ENCODE results near the gene MEF2A. TPM values are rescaled to one million over a fixed set of nuclear protein-coding genes. Genes with fewer than 3 reads are reported as not detected.

The MEF2A gene
- total and polyA plus RNA-seq, 10 of the 15 experiments (the other 5 are each of a cell fraction or from before 2014, with no cell fraction given) = 7.2 to 46.7 (median 35.9) TPM

GRCh38 chr15:99644913-99645542 lies 79.2 kb downstream of the MEF2A start:
- no peak for FAIRE-seq
- H3K9me3 ChIP-seq (replicated peaks; ENCODE audit: control insufficient read depth, insufficient read depth, low read length) = peaks cover 17% of the 10 kb centered on the region; the same call in 2 of the 3 replicates
- no peaks in the 10 kb centered on the region for H3K4me1 ChIP-seq (ENCODE audit: control insufficient read depth, insufficient read depth, low read length)
- H3K79me2 ChIP-seq (ENCODE audit: control insufficient read depth, insufficient read depth, low read length) = peaks cover 3% of the 10 kb centered on the region
- ChIA-PET RAD21 (ENCODE audit: unreplicated experiment) (no interaction called here), CTCF (no interaction called here), POLR2A (no interaction called here), SMC1A (ENCODE audit: uncharacterized antibody, unreplicated experiment) (interaction anchor here (0.9 kb wide), 1 partner anchor 36 kb away, joined by 5 read pairs; no protein-coding TSS in a partner anchor)
- no peak overlapping the region for H3K27ac ChIP-seq (ENCODE audit: control insufficient read depth, insufficient read depth)
- in situ Hi-C loops (cut with MboI) = no loop called here
- peaks cover 3 to 19% of the 10 kb centered on the region in 2 experiments for H3K36me3 ChIP-seq (ENCODE audit: control insufficient read depth in 2 of 2, insufficient read depth in 2 of 2, low read length in 1 of 2)
- H3K4me3 ChIP-seq = no peak overlapping the region
- BruUV-seq (replicated peaks) = TSS peak; percentile 17
- no peaks in the 10 kb centered on the region for H3K27me3 ChIP-seq (replicated peaks in 1 of 2; ENCODE audit: control insufficient read depth in 2 of 2, insufficient read depth in 2 of 2, low read length in 1 of 2)
- no peak for TF ChIP-seq KDM1A (IDR thresholded peaks at IDR 0.05; ENCODE audit: borderline replicate concordance)
- TF ChIP-seq TAF1 (IDR thresholded peaks at IDR 0.05; ENCODE audit: borderline replicate concordance, low read depth, low read length) = no peak
- no peak for TF ChIP-seq FOXM1 (IDR thresholded peaks at IDR 0.05; ENCODE audit: low read depth, low read length)
- TF ChIP-seq MTA2 (IDR thresholded peaks at IDR 0.05; ENCODE audit: low read depth) = no peak
- TF ChIP-seq KLF5 (IDR thresholded peaks at IDR 0.05; ENCODE audit: partially characterized antibody) = no peak
- no peak for TF ChIP-seq SIX5 (IDR thresholded peaks at IDR 0.05; ENCODE audit: low read depth, low read length, severe bottlenecking)
- TF ChIP-seq CHD2 (IDR thresholded peaks at IDR 0.05; ENCODE audit: borderline replicate concordance, low read depth, low read length) = no peak
- no peak for TF ChIP-seq STAT3 (IDR thresholded peaks at IDR 0.05; ENCODE audit: low read depth, low read length)
- TF ChIP-seq LARP7 (IDR thresholded peaks at IDR 0.05) = no peak
- TF ChIP-seq ZBED1 (IDR thresholded peaks at IDR 0.05; ENCODE audit: borderline replicate concordance) = no peak
- no peak for TF ChIP-seq ZNF592 (IDR thresholded peaks at IDR 0.05)
- TF ChIP-seq POU2F2 (IDR thresholded peaks at IDR 0.05; ENCODE audit: borderline replicate concordance, low read depth, low read length) = no peak
- no peak for TF ChIP-seq USF2 (IDR thresholded peaks at IDR 0.05; ENCODE audit: borderline replicate concordance, low read depth, low read length)
- TF ChIP-seq FOS (IDR thresholded peaks at IDR 0.05; ENCODE audit: borderline replicate concordance, extremely low read depth, insufficient read length) = no peak
- TF ChIP-seq FOXK2 (IDR thresholded peaks at IDR 0.05) = no peak
- TF ChIP-seq SMAD5 (IDR thresholded peaks at IDR 0.05; ENCODE audit: low read depth) = no peak
- no peak for TF ChIP-seq ZNF24 (IDR thresholded peaks at IDR 0.05)
- TF ChIP-seq RFX5 (IDR thresholded peaks at IDR 0.05; ENCODE audit: low read depth, low read length) = no peak
- TF ChIP-seq ESRRA (IDR thresholded peaks at IDR 0.05; ENCODE audit: low read length) = no peak
- no peak for TF ChIP-seq MYC (IDR thresholded peaks at IDR 0.05; ENCODE audit: insufficient read depth, insufficient read length, insufficient replicate concordance, low read length, severe bottlenecking)
- H2AFZ ChIP-seq (ENCODE audit: control insufficient read depth, low read depth, low read length) = no peak overlapping the region
- 96% methylated on average over 2 of the region's 2 CpGs for WGBS (ENCODE audit: insufficient coverage, insufficient replicate concordance, low lambda C conversion rate, missing lambda C conversion rate)
- DNase-seq (ENCODE audit: low read depth, low spot score) = no peak
- no peak overlapping the region for H3K9ac ChIP-seq (ENCODE audit: control insufficient read depth, insufficient read depth, low read length)
- no peak for ATAC-seq
- H3K4me2 ChIP-seq (ENCODE audit: control insufficient read depth, insufficient read depth) = no peak overlapping the region
- H4K20me1 ChIP-seq (ENCODE audit: control insufficient read depth, insufficient read depth) = no peaks in the 10 kb centered on the region
- intact Hi-C loops (cut with micrococcal nuclease; ENCODE audit: unreplicated experiment) = no loop called here
